Bronchus fibroblast of lung (primary cell): ENCODE data around the gene DNAI4. TPM values are rescaled to one million over a fixed set of nuclear protein-coding genes. Genes with fewer than 3 reads are reported as not detected.

Experiments used
- total RNA-seq: library from RNA; depleted of rRNA; stranded (reverse); fragments of >200 nt; gene quantifications from 2 replicates; pipeline ENCODE4 v1.2.3, GENCODE V29; 2015

DNAI4 gene, protein sequence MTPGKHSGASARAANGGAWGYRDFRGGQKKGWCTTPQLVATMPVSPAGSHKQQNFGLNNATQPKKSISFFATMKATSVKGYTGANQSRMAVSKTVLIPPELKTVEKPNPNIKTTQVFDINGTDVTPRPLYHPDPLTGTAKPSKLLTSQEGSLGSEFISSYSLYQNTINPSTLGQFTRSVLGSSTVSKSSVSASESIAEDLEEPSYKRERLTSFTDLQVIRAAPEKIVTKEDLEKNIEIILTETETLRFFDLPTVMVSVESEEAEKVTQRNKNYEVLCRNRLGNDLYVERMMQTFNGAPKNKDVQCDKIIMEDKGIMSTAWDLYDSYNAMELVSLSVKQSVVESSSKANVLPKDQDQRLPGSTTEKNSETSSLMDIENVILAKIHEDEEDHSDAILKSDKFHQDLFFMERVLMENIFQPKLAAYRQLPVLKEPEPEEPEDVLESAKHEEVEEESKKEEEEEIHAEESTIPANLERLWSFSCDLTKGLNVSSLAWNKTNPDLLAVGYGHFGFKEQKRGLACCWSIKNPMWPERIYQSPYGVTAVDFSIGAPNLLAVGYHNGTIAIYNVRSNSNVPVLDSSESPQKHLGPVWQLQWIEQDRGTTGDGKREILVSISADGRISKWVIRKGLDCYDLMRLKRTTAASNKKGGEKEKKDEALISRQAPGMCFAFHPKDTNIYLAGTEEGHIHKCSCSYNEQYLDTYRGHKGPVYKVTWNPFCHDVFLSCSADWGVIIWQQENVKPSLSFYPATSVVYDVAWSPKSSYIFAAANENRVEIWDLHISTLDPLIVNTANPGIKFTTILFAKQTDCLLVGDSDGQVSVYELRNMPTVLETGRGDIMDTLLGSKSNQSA
- total RNA-seq, result 1.6 and 2.4 TPM in 2 replicates

DNA sequence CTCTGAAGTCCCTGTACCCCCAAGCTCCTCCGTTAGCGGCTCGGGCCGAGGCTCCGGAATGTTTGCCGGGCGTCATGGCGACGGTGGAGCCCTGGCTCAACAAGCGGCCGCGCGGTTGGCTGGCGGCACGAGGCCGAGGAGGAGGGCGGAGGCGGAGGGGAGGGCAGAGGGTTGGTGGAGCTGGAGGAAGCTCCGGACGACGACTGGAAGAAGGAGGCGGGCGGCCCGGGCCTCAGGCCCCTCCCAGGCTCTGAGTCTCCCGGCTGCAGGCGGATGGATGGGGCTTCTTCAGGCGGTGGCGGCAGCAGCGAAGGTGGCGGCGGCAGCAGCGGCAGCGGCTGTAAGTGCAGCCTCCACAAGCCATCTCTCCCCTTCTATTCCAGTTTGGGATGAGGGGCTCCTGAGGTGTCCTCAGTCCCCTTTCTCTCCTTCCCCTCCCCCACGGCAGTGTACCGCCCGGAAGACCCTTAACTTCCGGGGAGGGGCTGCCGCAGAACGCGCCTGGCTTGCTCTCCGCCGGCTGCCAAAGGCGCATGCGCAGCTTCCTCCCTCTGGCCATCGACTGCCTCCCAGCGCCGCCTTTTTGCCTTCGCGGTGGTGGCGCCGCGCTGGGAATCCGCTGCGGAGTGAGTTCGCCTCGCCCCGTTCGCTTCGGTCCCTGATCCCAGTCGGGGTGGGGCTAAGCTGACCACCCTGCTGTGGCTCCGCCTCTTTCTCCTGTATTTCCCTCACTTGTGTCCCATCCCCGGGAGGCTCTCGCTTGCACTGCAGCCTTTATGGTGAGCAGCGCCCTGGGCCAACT lies at the start of gene DNAI4, which contains the start of gene MIER1:
Gene DNAI4, minus strand, starts transcription at position 101 of the 802 bp plus-strand sequence. Its CDS starts 25 bp downstream, at position 76.
Gene MIER1, plus strand, starts transcription at position 235 of the 802 bp plus-strand sequence. Its CDS starts 39 bp downstream, at position 274.

Other genes with a start within 250 kb of the DNAI4 start
- gene DYNLT5, start 172.4 kb downstream of the DNAI4 start, total RNA-seq, result 0.30 and 1.7 TPM in 2 replicates
- not detected in 2 replicates for gene INSL5, start 123.6 kb downstream of the DNAI4 start, total RNA-seq
- 10.3 and 12.3 TPM in 2 replicates for gene MIER1, start 134 bp upstream of the DNAI4 start, total RNA-seq
- 8.6 and 10.3 TPM in 2 replicates for gene SLC35D1, start 129.3 kb upstream of the DNAI4 start, total RNA-seq
- gene C1orf141, start 210.1 kb upstream of the DNAI4 start, total RNA-seq, result not detected in 2 replicates
- not detected in 2 replicates for gene IL23R, start 241.6 kb upstream of the DNAI4 start, total RNA-seq